Activated T-cell treated with anti-CD3 and anti-CD28 coated beads, Interleukin-2, amount 50 U/mL, for 72 hours (primary cell): Measurements from ENCODE around the gene NPRL2. TPM values are rescaled to one million over a fixed set of nuclear protein-coding genes. Genes with fewer than 3 reads are reported as not detected.

ENCODE experiments used
- ATAC-seq, 2 donors: fragments of 150-1000 bp; cut with Tn5 transposase; replicated peaks in 1 of 2; 2 replicates each; pipeline ENCODE4 v1.10.0; 2021; ENCODE audit warnings: moderate library complexity in 2 of 2, mild to moderate bottlenecking in 1 of 2
- DNase-seq, 2 donors: peaks; one replicate each; pipeline ENCODE4 v3.0.0; 2021 to 2022; ENCODE audit warnings: mixed read lengths in 1 of 2
- H3K27ac Mint-ChIP-seq: one replicate; pipeline ENCODE4 v1.8.0; 2022; ENCODE audit warnings: mild to moderate bottlenecking, moderate library complexity, mixed read lengths
- H3K27me3 Mint-ChIP-seq: one replicate; pipeline ENCODE4 v1.8.0; 2022; ENCODE audit warnings: low read depth, mixed read lengths
- H3K36me3 Mint-ChIP-seq, 2 donors: one replicate each; pipeline ENCODE4 v1.8.0; 2022; ENCODE audit warnings: mixed read lengths in 2 of 2, mild to moderate bottlenecking in 1 of 2; ENCODE audit not compliant: insufficient read depth in 2 of 2
- H3K4me1 Mint-ChIP-seq: one replicate; pipeline ENCODE4 v1.8.0; 2022; ENCODE audit warnings: low read depth, mixed read lengths
- H3K4me3 Mint-ChIP-seq, 2 donors: one replicate each; pipeline ENCODE4 v1.8.0; 2022; ENCODE audit warnings: mild to moderate bottlenecking in 2 of 2, mixed read lengths in 2 of 2, moderate library complexity in 2 of 2
- H3K9me3 Mint-ChIP-seq, 2 donors: one replicate each; pipeline ENCODE4 v1.8.0; 2022; ENCODE audit warnings: mixed read lengths in 2 of 2
- total RNA-seq, 2 donors: library from RNA; stranded (reverse); gene quantifications; one replicate each; pipeline ENCODE4 v1.2.3, GENCODE V29; 2022

NPRL2 gene
- total RNA-seq, 2 donors from 2014 or later: 46.0 to 46.4 TPM

DNA sequence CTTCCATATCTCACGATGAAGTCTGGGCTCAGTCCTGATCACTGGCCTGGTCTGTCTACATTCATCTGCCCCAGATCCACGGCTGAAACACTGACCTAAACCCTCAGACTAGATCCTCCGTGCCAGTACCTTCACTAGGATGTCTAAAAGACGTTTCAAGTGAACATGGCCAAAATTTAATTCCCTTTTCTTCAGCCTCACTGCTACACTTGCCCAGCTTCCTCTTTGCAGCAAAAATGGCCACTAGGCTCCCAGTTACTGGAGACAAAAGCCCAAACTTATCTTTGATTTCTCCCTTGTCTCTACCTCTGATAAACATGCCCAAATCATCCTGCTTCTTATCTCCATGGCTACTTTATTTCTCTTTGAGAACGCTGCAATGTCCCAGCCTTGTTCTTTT, 11.6 kb downstream of the NPRL2 start:
- Mint-ChIP-seq H3K4me1 (peaks cover 59% of the 10 kb centered on the region), H3K36me3 (peaks cover 18 to 22% of the 10 kb centered on the region in 2 donors)

DNA sequence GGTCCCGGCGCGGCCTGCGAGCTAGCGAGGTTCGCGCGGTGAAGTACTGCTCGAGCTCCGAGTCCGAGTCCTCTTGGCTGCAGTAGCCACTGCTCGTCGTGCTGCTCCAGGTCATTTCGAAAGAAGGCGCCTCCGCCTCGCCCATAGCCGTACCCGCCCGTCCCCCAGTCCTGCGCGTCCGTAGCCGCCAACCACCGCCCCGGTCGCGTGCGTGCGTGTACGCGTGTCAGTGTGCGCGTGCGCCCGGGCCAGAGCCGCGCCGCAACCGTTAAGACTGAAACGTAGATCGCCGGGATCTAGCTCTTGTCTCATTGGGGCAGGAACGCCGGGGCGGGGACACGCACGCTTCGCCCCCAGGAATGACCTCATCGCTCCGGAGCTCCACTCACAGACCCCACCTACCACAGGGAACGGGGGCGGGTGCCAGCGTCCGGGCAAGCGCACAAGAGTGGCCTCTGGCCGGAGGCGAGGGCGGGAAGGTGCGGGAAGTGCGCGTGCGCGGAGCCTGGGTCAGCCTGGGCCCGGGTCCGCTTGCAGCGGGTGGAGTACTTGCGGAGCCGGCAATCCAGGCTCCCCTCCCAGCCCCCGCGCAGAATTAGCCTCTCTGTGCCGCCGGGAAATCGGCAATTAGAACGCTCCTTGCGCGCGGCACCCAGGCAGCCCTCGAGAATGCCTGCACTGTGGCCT, 13.3 kb downstream of the NPRL2 start:
- Mint-ChIP-seq H3K9me3 (no peaks in the 10 kb centered on the region), H3K4me1 (peaks cover 66% of the 10 kb centered on the region), H3K27me3 (no peaks in the 10 kb centered on the region), H3K27ac (peak overlapping the region; percentile 93), H3K4me3 (peak overlapping the region; percentile 86 to 92), H3K36me3 (peaks cover 18 to 23% of the 10 kb centered on the region in 2 donors)
- ATAC-seq (peak; percentile 75 to 84), DNase-seq (peak; percentile 99)

More for the DNA sequence above, 11.6 kb downstream of the NPRL2 start:
- Mint-ChIP-seq H3K4me3 (peak overlapping the region; percentile 86 to 92), H3K9me3 (no peaks in the 10 kb centered on the region), H3K27ac (peak overlapping the region; percentile 97), H3K27me3 (no peaks in the 10 kb centered on the region)
- DNase-seq (no peak), ATAC-seq (no peak)

DNA sequence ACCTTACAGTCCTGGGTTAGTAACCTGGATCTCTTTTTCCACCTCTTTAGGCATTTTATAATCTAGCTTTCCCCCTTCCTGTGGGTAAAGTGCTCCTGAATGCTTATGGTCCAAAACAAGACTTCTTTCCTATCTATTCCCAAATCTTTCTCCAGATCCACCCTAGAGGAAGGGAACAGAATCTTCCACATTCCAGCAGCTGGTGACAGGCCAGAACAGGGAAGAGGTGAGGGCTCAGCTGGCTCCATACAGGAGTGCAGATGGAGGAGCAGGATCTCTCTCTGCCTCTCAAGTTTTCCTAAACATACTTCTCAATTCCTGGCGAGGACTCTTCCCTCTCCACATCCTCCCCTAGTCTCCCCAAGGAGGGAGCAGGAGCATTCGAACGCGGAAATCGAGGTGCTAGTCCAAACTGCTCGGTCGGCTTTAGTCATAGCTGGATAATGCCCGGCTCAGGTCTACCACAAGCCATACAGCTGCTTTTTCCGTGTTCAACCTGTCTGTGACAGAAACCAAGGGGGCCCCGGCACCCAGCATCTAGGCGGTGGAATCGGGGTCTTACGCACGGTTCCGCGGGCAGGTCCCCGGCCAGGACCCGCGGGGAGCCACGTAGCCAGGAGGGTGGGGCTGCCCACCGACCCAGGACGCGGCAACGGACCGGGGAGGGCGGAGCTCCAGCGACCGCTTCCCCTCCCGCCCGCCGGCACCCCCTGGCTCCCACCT, 14.0 kb downstream of the NPRL2 start:
- Mint-ChIP-seq H3K9me3 (no peaks in the 10 kb centered on the region), H3K4me3 (peak overlapping the region; percentile 86 to 92), H3K27me3 (no peaks in the 10 kb centered on the region), H3K27ac (peak overlapping the region; percentile 92), H3K36me3 (peaks cover 19 to 23% of the 10 kb centered on the region in 2 donors), H3K4me1 (peaks cover 66% of the 10 kb centered on the region)
- ATAC-seq: peak; percentile 38 to 47
- DNase-seq: peak; percentile 70 to 77

DNA sequence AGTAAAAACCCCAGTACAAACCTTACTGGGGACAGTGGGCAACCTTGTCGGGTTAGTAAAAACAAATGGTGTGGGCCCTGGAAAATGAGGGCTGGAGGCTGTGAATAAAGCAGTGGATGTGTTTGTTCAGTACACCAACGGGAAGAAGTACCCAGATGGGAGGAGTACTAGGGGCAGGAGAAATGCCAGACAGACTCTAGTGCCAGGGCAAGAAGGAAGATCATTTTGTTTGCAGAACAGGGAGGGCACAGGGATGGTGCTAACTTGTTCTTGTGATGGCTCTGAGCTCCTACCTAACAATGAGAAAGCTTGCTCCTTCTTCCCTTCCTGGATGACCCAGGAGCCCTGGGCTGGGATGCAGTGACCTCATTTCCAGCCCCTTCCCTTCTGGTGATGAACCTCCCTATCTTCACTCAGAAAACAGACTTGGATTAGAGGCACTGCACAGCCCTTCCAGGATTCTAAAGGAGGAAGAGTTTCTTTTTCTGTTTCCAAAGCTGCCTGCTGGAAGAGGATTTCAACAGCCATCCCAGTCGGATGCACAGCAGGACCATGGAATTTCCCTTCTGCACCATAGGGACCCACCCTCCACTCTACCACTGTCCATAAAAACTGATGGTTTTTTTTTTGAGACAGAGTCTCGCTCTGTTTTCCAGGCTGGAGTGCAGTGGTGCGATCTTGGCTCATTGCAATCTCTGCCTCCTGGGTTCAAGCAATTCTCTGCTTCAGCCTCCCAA, 16.1 kb downstream of the NPRL2 start:
- H3K27me3 Mint-ChIP-seq: no peaks in the 10 kb centered on the region
- peaks cover 52% of the 10 kb centered on the region for H3K4me1 Mint-ChIP-seq
- ATAC-seq (no peak), DNase-seq (no peak)
- peaks cover 23 to 25% of the 10 kb centered on the region in 2 donors for H3K36me3 Mint-ChIP-seq
- peak overlapping the region; percentile 78 to 86 for H3K4me3 Mint-ChIP-seq
- H3K27ac Mint-ChIP-seq: peak overlapping the region; percentile 88
- H3K9me3 Mint-ChIP-seq: no peaks in the 10 kb centered on the region

DNA sequence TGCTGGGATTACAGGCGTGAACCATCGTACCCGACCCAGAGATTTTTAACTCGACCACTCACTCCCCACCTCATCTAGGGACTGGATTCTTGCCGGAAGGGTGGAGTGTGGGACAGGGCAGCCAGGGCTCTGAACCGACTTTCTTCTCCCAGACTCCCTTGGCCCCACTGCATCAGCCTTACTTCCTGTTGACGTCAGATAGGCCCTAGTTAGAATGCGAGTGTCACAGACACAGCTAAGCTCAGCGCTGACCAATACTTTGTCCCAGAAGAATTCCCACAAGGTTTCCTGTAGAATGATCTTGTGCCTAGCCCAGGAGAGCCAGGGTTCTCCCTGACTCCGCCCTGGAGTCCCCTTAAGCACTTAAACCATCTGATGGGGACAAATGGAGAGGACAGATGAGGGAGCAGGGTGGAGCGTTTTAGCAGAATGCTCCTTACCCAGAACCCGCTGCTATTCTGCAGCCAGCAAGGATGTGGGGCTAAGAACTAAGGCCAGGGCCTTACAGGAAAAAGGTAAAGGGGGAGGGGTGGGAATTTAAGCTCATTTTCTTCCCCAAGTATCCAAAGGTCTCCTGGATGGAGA, 16.7 kb downstream of the NPRL2 start:
- no peak for DNase-seq
- H3K4me3 Mint-ChIP-seq: peak overlapping the region; percentile 78 to 86
- peaks cover 45% of the 10 kb centered on the region for H3K4me1 Mint-ChIP-seq
- H3K9me3 Mint-ChIP-seq: no peaks in the 10 kb centered on the region
- peaks cover 21 to 22% of the 10 kb centered on the region in 2 donors for H3K36me3 Mint-ChIP-seq
- H3K27ac Mint-ChIP-seq: peak overlapping the region; percentile 88
- H3K27me3 Mint-ChIP-seq: no peaks in the 10 kb centered on the region
- ATAC-seq: no peak

DNA sequence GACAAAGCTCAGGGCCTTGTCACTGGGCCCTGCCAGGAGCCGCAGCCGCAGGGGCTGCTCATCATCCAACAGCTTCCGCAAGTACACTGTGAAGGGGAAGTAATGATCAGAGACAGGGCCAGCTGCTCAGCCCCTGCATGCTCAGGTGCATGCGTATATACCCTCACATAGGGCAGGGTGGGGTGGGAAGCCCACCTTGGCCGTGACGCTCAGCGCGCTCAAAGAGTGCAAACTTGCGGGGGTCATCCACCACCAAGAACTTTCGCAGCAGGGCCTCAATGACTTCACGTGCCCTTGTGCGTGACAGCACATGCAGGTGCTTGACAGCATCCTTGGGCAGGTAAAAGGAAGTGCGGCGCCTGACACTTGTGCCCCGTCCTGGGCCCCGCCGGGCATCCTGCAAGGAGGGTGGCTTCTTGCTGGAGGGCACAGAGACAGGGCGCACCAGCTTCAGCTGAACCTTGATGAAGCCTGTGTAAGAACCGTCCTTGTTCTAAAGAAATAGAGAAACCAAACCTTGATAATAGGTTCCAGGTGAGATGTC, 19.1 kb downstream of the NPRL2 start:
- ATAC-seq (no peak), DNase-seq (no peak)
- H3K4me1 Mint-ChIP-seq: peaks cover 49% of the 10 kb centered on the region
- H3K27ac Mint-ChIP-seq: no peak overlapping the region
- peaks cover 11 to 15% of the 10 kb centered on the region in 2 donors for H3K36me3 Mint-ChIP-seq
- no peaks in the 10 kb centered on the region for H3K9me3 Mint-ChIP-seq
- H3K27me3 Mint-ChIP-seq: no peaks in the 10 kb centered on the region
- no peak overlapping the region for H3K4me3 Mint-ChIP-seq

DNA sequence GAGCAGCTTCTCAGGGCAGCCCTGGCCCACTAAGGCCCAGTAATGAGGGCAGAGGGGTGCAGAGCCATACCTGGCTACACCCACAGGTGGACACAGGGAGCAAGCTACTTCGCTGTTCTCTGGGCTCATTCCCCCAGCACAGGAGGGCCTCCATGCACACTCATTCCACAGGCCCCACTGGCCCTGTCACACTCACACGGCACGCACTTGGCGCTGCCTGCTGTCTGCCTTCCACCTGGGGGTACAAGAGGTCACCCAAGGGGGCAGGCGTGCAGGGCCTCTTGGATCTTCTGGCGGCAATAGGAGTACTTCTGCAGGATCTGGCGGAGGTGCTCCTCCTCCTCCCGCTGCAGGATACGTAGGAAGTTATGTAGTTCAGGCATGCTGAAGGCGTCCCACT, 20.2 kb downstream of the NPRL2 start:
- ATAC-seq (no peak), DNase-seq (no peak)
- H3K36me3 Mint-ChIP-seq: peaks cover 7 to 11% of the 10 kb centered on the region in 2 donors
- H3K27me3 Mint-ChIP-seq: no peaks in the 10 kb centered on the region
- H3K9me3 Mint-ChIP-seq: no peaks in the 10 kb centered on the region
- no peak overlapping the region for H3K27ac Mint-ChIP-seq
- no peak overlapping the region for H3K4me3 Mint-ChIP-seq
- peaks cover 46% of the 10 kb centered on the region for H3K4me1 Mint-ChIP-seq

DNA sequence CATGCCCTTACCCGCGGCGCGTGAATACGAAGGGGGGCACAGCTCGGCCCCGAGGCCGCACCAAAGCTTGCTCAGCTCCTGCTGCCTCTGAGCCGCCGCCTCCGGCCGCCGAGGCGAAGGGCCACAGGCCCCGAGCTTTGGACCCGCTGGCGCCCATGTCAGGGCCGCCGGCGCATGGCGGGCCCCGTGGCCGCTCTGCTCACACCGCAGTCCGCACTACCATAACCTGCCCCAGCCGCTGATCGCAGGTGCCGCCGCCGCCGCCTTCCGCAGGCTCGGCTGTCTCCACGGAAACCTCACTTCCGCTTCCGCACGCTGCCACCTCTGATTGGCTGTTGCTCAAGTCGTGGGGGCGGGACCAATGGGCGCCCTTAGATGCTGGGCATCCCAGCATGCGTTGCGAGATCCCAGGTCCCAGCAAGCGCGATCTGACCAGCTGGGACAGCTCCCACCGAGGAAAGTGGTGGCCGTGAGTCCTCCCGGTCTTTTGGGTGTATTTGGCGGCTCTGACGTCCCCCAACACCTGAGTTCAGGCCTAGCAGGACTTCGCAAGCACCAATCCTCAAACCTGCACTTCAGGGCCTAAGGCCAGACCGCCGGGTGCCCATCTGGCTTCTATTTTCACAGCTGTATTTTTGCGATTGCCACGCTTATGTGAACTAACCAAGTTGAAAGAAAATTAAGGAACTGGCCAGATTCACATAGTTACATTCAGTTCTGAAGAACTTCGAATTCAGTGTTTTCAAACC, 22.5 kb downstream of the NPRL2 start, which contains the start of gene TUSC2:
TUSC2 (minus strand) TSS at position 281 of the 749 bp plus-strand sequence; CDS start at position 157, 124 bp downstream.
- Mint-ChIP-seq H3K4me3 (peak within 1 kb of the TSS; percentile 86 to 87), H3K36me3 (peaks cover 4 to 7% of the 10 kb centered on the region in 2 donors), H3K27me3 (no peaks in the 10 kb centered on the region), H3K4me1 (peaks cover 34% of the 10 kb centered on the region), H3K27ac (peak within 1 kb of the TSS; percentile 89), H3K9me3 (no peaks in the 10 kb centered on the region)
- ATAC-seq: peak; percentile 94 to 95
- peak; percentile 95 to 97 for DNase-seq

DNA sequence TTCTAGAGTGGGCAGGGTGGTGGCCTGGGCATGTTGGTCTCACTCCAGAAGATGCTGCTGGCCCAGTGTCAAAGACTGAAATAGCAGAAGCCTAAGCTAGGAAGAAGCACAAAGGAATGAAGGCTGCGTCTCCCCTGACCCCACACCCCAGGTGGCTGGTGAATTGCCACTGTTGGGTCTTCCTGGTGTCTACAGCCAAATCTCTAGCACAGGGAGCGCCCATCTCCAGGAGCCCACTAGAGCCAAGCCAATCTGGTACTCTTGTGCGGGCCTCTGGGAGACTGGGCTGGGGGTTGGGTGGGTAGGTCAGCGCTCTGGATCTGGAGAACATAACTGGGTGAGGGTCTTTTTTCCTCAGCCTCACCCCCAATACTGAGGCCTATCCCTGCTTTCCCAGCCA, 23.4 kb downstream of the NPRL2 start:
- Mint-ChIP-seq H3K4me1 (peaks cover 34% of the 10 kb centered on the region), H3K27ac (no peak overlapping the region), H3K27me3 (no peaks in the 10 kb centered on the region), H3K36me3 (peaks cover 4 to 7% of the 10 kb centered on the region in 2 donors), H3K9me3 (no peaks in the 10 kb centered on the region), H3K4me3 (peak overlapping the region; percentile 86 to 87)
- no peak for DNase-seq
- no peak for ATAC-seq

DNA sequence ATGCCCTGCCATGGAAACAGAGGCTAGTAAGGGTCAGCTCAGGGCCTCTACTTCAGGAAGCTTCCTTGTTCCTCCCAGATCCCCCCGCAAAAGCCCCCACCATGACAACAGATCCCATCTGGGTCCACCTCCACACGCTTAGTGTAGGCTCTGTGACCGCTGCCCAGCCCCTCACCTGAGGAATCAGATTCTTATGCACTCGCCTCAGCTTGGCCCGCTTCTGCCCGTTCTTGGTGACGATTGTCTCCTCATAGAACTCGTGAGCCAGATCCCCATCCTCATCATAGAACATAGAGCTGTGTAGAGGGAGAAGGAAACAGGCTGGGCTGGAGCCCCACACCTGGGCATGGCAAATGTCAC, 24.4 kb downstream of the NPRL2 start:
- Mint-ChIP-seq H3K4me1 (peaks cover 34% of the 10 kb centered on the region), H3K36me3 (peaks cover 3% of the 10 kb centered on the region in 2 donors), H3K27me3 (no peaks in the 10 kb centered on the region), H3K27ac (no peak overlapping the region), H3K9me3 (no peaks in the 10 kb centered on the region), H3K4me3 (peak overlapping the region in 1 of 2 donors; percentile 86)
- ATAC-seq (no peak), DNase-seq (no peak)

DNA sequence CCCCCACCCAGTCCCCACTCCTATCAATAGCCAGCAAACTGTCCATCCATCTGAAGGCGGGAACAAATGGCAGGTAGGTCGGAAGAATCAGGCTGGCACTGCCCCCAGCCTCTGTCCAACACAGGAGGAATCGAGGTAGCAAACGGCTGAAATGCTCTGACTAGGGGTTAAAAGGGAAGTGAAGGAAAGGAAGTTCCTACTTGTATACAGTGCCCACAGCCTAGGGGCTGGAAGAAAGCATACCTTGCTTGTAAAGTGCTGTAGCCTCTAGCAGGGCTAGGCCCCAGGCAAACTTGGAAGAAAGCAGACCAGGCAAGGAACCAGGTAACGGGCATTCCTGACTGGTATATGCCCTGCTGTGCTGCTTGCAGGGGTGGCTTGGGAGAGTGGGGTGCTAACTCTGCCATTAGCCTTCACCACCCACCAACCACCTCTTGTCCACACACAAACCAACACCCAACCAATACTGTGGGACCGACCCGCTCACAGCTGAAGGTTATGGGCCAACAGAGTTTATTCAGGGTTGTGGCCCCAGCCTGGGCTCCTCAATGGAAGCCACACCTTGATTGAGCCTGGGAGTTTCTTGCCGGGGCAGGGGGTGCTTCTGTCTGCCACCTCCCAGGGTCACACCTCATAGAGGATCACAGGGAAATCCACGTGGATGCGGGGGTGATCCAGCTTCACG, 24.9 kb downstream of the NPRL2 start:
- Mint-ChIP-seq H3K27ac (no peak overlapping the region), H3K27me3 (no peaks in the 10 kb centered on the region), H3K4me3 (no peak overlapping the region), H3K36me3 (peaks cover 1 to 2% of the 10 kb centered on the region in 2 donors), H3K9me3 (no peaks in the 10 kb centered on the region), H3K4me1 (peaks cover 35% of the 10 kb centered on the region)
- ATAC-seq (no peak), DNase-seq (no peak)

DNA sequence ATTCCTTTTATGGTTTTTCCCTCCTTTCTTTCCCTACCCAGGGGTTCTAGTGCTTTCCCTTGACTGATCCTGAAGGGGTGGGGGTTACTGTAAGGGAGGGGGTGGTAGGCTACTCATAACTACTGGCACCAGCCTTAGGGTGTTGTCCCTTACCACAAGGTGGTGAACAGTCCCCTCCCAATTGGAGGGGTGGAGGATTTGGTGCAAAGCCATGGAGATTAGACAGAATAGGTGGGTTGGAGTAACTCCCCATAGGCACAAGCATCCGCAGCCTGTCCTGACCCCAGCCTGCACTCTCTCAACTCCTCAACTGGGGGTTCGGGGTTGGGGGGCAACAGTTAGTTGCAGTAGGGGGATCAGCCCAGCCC, 25.5 kb downstream of the NPRL2 start:
- ATAC-seq: no peak
- Mint-ChIP-seq H3K4me3 (no peak overlapping the region), H3K4me1 (peaks cover 40% of the 10 kb centered on the region), H3K36me3 (peaks cover 0 to under 1% of the 10 kb centered on the region in 2 donors), H3K27me3 (no peaks in the 10 kb centered on the region), H3K9me3 (no peaks in the 10 kb centered on the region), H3K27ac (no peak overlapping the region)
- DNase-seq: no peak
